GM12878 (cell line): Measurements from ENCODE around the gene B4GALNT4. TPM values are rescaled to one million over a fixed set of nuclear protein-coding genes. Genes with fewer than 3 reads are reported as not detected.

Experiments used
- CBX3 ChIP-seq: fragments of 200-600 bp; sonication (generic); IDR thresholded peaks from 2 replicates; pipeline ENCODE4 v1.6.1; 2016; ENCODE audit warnings: low read depth, borderline replicate concordance
- CHD2 ChIP-seq: IDR thresholded peaks from 2 replicates; pipeline ENCODE4 v1.6.1; 2011; ENCODE audit warnings: low read depth, low read length, improper control_type of control experiment, borderline replicate concordance
- DPF2 ChIP-seq: fragments of 450-650 bp; IDR thresholded peaks from 2 replicates; pipeline ENCODE4 v1.6.1; 2017; ENCODE audit warnings: mild to moderate bottlenecking
- EGR1 ChIP-seq, 2 experiments: IDR thresholded peaks; 1 replicate in 1 of 2; 2 replicates in 1 of 2; pipeline ENCODE4 v1.6.1; 2011 to 2012; ENCODE audit warnings: low read depth in 2 of 2, low read length in 2 of 2, borderline replicate concordance in 1 of 2, mild to moderate bottlenecking in 1 of 2, moderate library complexity in 1 of 2
- EP300 ChIP-seq, 2 experiments: fragments of 150-350 bp in 1 of 2; IDR thresholded peaks; 2 replicates each; pipeline ENCODE4 v1.6.1; 2011 to 2012; ENCODE audit warnings: low read depth in 2 of 2, low read length in 2 of 2, borderline replicate concordance in 1 of 2, improper control_type of control experiment in 1 of 2, inconsistent platforms in 1 of 2; ENCODE audit not compliant: control insufficient read depth in 1 of 2
- LARP7 ChIP-seq: fragments of 450-650 bp; IDR thresholded peaks from 2 replicates; pipeline ENCODE4 v1.6.1; 2017; ENCODE audit warnings: mild to moderate bottlenecking
- MTA2 ChIP-seq: fragments of 450-650 bp; IDR thresholded peaks from 2 replicates; pipeline ENCODE4 v1.6.1; 2016; ENCODE audit warnings: low read depth, mild to moderate bottlenecking, moderate library complexity
- NR2F1 ChIP-seq: fragments of 450-650 bp; conservative IDR thresholded peaks from 2 replicates; pipeline ENCODE4 v1.6.1; 2017; ENCODE audit warnings: mild to moderate bottlenecking
- PAX5 ChIP-seq: IDR thresholded peaks from 2 replicates; pipeline ENCODE4 v1.6.1; 2011; ENCODE audit warnings: low read depth, low read length, borderline replicate concordance
- PAX8 ChIP-seq: fragments of 450-650 bp; IDR thresholded peaks from 2 replicates; pipeline ENCODE4 v1.6.1; 2017; ENCODE audit warnings: mild to moderate bottlenecking, moderate library complexity
- RUNX3 ChIP-seq: IDR thresholded peaks from 2 replicates; pipeline ENCODE4 v1.6.1; 2012; ENCODE audit warnings: low read length, inconsistent platforms
- SIN3A ChIP-seq: IDR thresholded peaks from 2 replicates; pipeline ENCODE4 v1.6.1; 2012; ENCODE audit warnings: low read depth, low read length, improper control_type of control experiment
- SMAD5 ChIP-seq: IDR thresholded peaks from 2 replicates; pipeline ENCODE4 v1.6.1; 2016; ENCODE audit warnings: antibody characterized with exemption, low read depth
- SMC3 ChIP-seq: IDR thresholded peaks from 2 replicates; pipeline ENCODE4 v1.6.1; 2011; ENCODE audit warnings: low read length, improper control_type of control experiment, borderline replicate concordance
- SP1 ChIP-seq: IDR thresholded peaks from one replicate; pipeline ENCODE4 v1.6.1; 2011; ENCODE audit warnings: low read depth, low read length
- STAT1 ChIP-seq: fragments of 450-650 bp; conservative IDR thresholded peaks from 2 replicates; pipeline ENCODE4 v1.6.1; 2014; ENCODE audit warnings: antibody characterized with exemption, mild to moderate bottlenecking
- STAT3 ChIP-seq: IDR thresholded peaks from 2 replicates; pipeline ENCODE4 v1.6.1; 2011; ENCODE audit warnings: low read depth, low read length, improper control_type of control experiment
- USF1 ChIP-seq: IDR thresholded peaks from 2 replicates; pipeline ENCODE4 v1.6.1; 2011; ENCODE audit warnings: borderline replicate concordance, low read depth, mild to moderate bottlenecking, moderate library complexity, mixed read lengths, low read length; ENCODE audit not compliant: insufficient read depth; ENCODE audit errors: extremely low read length
- YY1 ChIP-seq: IDR thresholded peaks from 2 replicates; pipeline ENCODE4 v1.6.1; 2011; ENCODE audit warnings: low read depth, mild to moderate bottlenecking, low read length
- polyA plus RNA-seq, 11 experiments: library from polyadenylated mRNA; depleted of rRNA in 4 of 11; unstranded in 6 of 11; stranded (reverse) in 5 of 11; fragments of >200 nt; fragmentation: Nextera tagmentation in 4 of 11; fragmentation: Illumina TruSeq in 1 of 11; extraction: Ambion mirVana in 4 of 11; extraction: Trizol in 1 of 11; gene quantifications; 1 replicate in 1 of 11; 2 replicates in 10 of 11; pipeline versions ENCODE4 v1.2.1 to v1.2.3, GENCODE V29; 2011 to 2016; ENCODE audit warnings: inconsistent platforms in 2 of 11, missing spikeins in 2 of 11, low read depth in 1 of 11
- total RNA-seq, 4 experiments: library from RNA; depleted of rRNA in 3 of 4; stranded (reverse); fragments of >200 nt in 3 of 4; fragmentation: Illumina TruSeq in 1 of 4; extraction: Trizol in 1 of 4; gene quantifications; 2 replicates each; pipeline versions ENCODE4 v1.2.1 to v1.2.3, GENCODE V29; 2013 to 2021
- TF ChIP-seq, protein P1 (sequence below): fragments of 450-650 bp; IDR thresholded peaks from 2 replicates; pipeline ENCODE4 v1.6.1; 2017; ENCODE audit warnings: mild to moderate bottlenecking, moderate library complexity
- TF ChIP-seq, protein P2 (sequence below): fragments of 150-350 bp; IDR thresholded peaks from 2 replicates; pipeline ENCODE4 v1.6.1; 2014; ENCODE audit warnings: mild to moderate bottlenecking, low read depth, low read length
- TF ChIP-seq, protein P3 (sequence below): IDR thresholded peaks from 2 replicates; pipeline ENCODE4 v1.6.1; 2012; ENCODE audit warnings: low read depth, low read length, improper control_type of control experiment

Gene B4GALNT4
- total and polyA plus RNA-seq, 10 of the 15 experiments (the other 5 are each of a cell fraction or from before 2014, with no cell fraction given), result 0.04 to 0.82 (median 0.40) TPM; not detected in 6

DNA sequence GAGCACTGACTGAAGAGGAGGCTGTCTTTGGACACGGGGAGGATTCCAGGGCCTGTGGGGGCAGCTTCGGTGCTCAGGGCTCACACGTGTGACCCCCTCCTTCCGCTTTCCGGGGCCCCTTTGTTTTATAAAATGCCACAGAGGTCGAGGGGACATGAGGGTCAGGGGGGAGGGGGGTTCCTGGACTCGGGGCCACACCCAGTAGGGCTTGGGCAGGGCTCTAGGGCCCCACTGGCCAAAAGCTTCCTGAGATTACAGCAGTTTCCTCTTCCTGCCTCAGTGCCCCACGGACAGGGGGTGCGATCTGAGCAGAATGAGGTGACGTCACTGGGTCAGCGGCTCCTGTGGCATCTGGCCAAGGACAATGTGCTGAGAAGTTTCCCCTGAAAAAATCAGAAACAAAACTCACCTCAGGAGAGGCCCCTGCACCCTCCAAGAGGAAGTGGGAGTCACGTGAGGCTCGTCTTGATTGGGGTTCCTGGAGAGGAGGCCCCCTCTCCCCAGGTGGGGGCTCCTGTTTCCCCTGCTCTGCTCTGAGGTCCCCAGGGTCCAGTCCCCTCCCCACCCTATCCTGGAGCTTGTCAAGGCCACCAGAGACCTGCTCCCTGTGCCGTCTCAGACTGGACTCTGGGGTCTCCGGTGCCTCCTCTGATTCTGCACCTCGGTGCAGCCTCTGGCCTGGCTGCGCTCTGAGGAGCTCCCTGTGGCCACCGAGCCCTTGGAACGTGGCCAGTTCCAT, 42.3 kb upstream of the B4GALNT4 start (continued):
- TF ChIP-seq SMAD5, result 0 out of 2 replicates have a peak, but pooled peaks have one; percentile 41
- peak; percentile 10; the same call in 1 of the 2 replicates for TF ChIP-seq SMC3
- peak; percentile 87 to 89 for TF ChIP-seq EP300 (IDR thresholded peaks at IDR 0.05; ENCODE audit: borderline replicate concordance in 1 of 2, control insufficient read depth in 1 of 2, low read depth in 2 of 2, low read length in 2 of 2)
- no peak for TF ChIP-seq SIN3A
- TF ChIP-seq YY1, result no peak
- no peak for TF ChIP-seq PAX8
- TF ChIP-seq CBX3, result no peak
- TF ChIP-seq, protein P1, sequence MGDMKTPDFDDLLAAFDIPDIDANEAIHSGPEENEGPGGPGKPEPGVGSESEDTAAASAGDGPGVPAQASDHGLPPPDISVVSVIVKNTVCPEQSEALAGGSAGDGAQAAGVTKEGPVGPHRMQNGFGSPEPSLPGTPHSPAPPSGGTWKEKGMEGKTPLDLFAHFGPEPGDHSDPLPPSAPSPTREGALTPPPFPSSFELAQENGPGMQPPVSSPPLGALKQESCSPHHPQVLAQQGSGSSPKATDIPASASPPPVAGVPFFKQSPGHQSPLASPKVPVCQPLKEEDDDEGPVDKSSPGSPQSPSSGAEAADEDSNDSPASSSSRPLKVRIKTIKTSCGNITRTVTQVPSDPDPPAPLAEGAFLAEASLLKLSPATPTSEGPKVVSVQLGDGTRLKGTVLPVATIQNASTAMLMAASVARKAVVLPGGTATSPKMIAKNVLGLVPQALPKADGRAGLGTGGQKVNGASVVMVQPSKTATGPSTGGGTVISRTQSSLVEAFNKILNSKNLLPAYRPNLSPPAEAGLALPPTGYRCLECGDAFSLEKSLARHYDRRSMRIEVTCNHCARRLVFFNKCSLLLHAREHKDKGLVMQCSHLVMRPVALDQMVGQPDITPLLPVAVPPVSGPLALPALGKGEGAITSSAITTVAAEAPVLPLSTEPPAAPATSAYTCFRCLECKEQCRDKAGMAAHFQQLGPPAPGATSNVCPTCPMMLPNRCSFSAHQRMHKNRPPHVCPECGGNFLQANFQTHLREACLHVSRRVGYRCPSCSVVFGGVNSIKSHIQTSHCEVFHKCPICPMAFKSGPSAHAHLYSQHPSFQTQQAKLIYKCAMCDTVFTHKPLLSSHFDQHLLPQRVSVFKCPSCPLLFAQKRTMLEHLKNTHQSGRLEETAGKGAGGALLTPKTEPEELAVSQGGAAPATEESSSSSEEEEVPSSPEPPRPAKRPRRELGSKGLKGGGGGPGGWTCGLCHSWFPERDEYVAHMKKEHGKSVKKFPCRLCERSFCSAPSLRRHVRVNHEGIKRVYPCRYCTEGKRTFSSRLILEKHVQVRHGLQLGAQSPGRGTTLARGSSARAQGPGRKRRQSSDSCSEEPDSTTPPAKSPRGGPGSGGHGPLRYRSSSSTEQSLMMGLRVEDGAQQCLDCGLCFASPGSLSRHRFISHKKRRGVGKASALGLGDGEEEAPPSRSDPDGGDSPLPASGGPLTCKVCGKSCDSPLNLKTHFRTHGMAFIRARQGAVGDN, result peak; percentile 81
- peak; percentile 24; the same call in 1 of the 2 replicates for TF ChIP-seq LARP7
- TF ChIP-seq DPF2, result peak; percentile 93
- peak; percentile 93 for TF ChIP-seq USF1
- TF ChIP-seq CHD2, result peak; percentile 68
- peak in 1 of 2 experiments; percentile 34; a peak in 1 of 3 replicates for TF ChIP-seq EGR1 (IDR thresholded peaks at IDR 0.05; ENCODE audit: borderline replicate concordance in 1 of 2, low read depth in 2 of 2, low read length in 2 of 2)
- peak; percentile 89 for TF ChIP-seq RUNX3
- peak; percentile 95 for TF ChIP-seq NR2F1
- peak; percentile 64; the same call in 1 of the 2 replicates for TF ChIP-seq PAX5
- TF ChIP-seq STAT3, result no peak
- TF ChIP-seq, protein P2, sequence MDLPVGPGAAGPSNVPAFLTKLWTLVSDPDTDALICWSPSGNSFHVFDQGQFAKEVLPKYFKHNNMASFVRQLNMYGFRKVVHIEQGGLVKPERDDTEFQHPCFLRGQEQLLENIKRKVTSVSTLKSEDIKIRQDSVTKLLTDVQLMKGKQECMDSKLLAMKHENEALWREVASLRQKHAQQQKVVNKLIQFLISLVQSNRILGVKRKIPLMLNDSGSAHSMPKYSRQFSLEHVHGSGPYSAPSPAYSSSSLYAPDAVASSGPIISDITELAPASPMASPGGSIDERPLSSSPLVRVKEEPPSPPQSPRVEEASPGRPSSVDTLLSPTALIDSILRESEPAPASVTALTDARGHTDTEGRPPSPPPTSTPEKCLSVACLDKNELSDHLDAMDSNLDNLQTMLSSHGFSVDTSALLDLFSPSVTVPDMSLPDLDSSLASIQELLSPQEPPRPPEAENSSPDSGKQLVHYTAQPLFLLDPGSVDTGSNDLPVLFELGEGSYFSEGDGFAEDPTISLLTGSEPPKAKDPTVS, result no peak
- TF ChIP-seq SP1, result peak; percentile 68
- TF ChIP-seq, protein P3, sequence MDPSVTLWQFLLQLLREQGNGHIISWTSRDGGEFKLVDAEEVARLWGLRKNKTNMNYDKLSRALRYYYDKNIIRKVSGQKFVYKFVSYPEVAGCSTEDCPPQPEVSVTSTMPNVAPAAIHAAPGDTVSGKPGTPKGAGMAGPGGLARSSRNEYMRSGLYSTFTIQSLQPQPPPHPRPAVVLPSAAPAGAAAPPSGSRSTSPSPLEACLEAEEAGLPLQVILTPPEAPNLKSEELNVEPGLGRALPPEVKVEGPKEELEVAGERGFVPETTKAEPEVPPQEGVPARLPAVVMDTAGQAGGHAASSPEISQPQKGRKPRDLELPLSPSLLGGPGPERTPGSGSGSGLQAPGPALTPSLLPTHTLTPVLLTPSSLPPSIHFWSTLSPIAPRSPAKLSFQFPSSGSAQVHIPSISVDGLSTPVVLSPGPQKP, result 0 out of 2 replicates have a peak, but pooled peaks have one; percentile 51
- TF ChIP-seq MTA2, result peak; percentile 87
- no peak for TF ChIP-seq STAT1
